Left lung (tissue), 10 donors: ENCODE data around the gene SLC9A9. TPM values are rescaled to one million over a fixed set of nuclear protein-coding genes. Genes with fewer than 3 reads are reported as not detected.

Experiments used
- ATAC-seq: fragments of 200-7000 bp; cut with Tn5 transposase; one replicate; pipeline ENCODE4 v1.9.1; 2020; ENCODE audit warnings: moderate library complexity
- DNase-seq, 4 donors: peaks; one replicate each; pipeline ENCODE4 v3.0.0-alpha.2; 2013 to 2020
- H3K27ac ChIP-seq, 2 donors: fragments of 200-600 bp; sonication (generic) in 1 of 2; one replicate each; pipeline versions ENCODE4 v1.5.0 to v1.8.0; 2020 to 2021
- H3K27me3 ChIP-seq, 2 donors: fragments of 200-600 bp; sonication (generic) in 1 of 2; one replicate each; pipeline versions ENCODE4 v1.5.0 to v1.8.0; 2020 to 2021
- H3K36me3 ChIP-seq, 2 donors: fragments of 200-600 bp; sonication (generic) in 1 of 2; one replicate each; pipeline versions ENCODE4 v1.5.0 to v1.8.0; 2020 to 2021
- H3K4me1 ChIP-seq, 2 donors: fragments of 200-600 bp; one replicate each; pipeline ENCODE4 v1.8.0; 2021
- H3K4me3 ChIP-seq, 2 donors: fragments of 200-600 bp; sonication (generic) in 1 of 2; one replicate each; pipeline versions ENCODE4 v1.5.0 to v1.8.0; 2020 to 2021; ENCODE audit warnings: mild to moderate bottlenecking in 1 of 2
- H3K9me3 ChIP-seq, 2 donors: fragments of 200-600 bp; sonication (generic) in 1 of 2; one replicate each; pipeline versions ENCODE4 v1.5.0 to v1.8.0; 2020 to 2021
- CTCF ChIP-seq, 2 donors: fragments of 200-600 bp; sonication (generic) in 1 of 2; IDR thresholded peaks; one replicate each; pipeline versions ENCODE4 v1.5.0 to v1.8.0; 2021; ENCODE audit warnings: antibody characterized with exemption in 2 of 2
- intact Hi-C, 2 donors: fragments of 100-400 bp; cut with DNase I; formaldehyde crosslinking; loops; one replicate each; pipeline versions ENCODE4 v1.11.2 to v1.14.2; 2022
- polyA plus RNA-seq, 6 donors: library from polyadenylated mRNA; unstranded; fragments of 120-200 nt; gene quantifications; one replicate each; pipeline ENCODE4 v1.2.1, GENCODE V29; 2013; ENCODE audit not compliant: insufficient read length in 6 of 6
- total RNA-seq, 2 donors: library from RNA; stranded (reverse); fragmentation: NEBNext Ultra II Directional; extraction: Animal tissue kit (Norgen Biotek cat#: 25700); gene quantifications; one replicate each; pipeline ENCODE4 v1.2.1, GENCODE V29; 2021
- donor health status: DM: no; HTN: yes; CAD: no.
- donor health status: DM: no; HTN: no; CAD: no.

Gene SLC9A9
- total and polyA plus RNA-seq, 8 donors: 13.9 to 19.6 (median 16.8) TPM

DNA sequence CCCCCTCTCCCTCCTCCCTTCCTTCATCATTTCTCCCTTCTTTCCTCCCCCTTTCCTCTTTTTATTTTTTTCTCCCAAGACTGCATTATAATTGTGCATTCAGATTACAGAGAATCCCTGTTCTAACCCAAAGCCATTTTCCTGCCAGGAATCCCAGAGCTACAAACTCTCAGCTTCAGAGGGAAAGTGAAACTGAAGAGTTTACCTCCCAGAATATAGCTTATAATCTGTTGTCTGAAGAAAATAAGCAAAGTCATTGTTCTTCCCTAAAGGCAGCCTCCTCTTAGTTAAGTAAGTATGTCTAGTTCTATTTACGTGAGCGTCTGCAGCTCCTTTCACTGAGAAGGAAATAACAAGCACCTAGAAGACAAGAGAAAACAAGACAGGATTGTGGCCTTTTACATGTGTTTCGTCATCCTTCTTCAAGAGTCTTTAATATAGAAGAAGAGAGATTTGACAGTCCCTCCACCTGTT is 631.5 kb downstream of the SLC9A9 start:
- H3K4me1 ChIP-seq: peaks cover 0 to 8% of the 10 kb centered on the region in 2 donors
- H3K27ac ChIP-seq: no peak overlapping the region
- ATAC-seq (peak; percentile 23), DNase-seq (no peak)
- H3K9me3 ChIP-seq: no peaks in the 10 kb centered on the region
- TF ChIP-seq CTCF (IDR thresholded peaks at IDR 0.05): no peak
- H3K4me3 ChIP-seq: no peak overlapping the region
- H3K36me3 ChIP-seq: no peaks in the 10 kb centered on the region
- H3K27me3 ChIP-seq: no peaks in the 10 kb centered on the region
- intact Hi-C loops: no loop called here

Other genes starting within 250 kb of the SLC9A9 start
- gene DIPK2A, start 123.4 kb upstream of the SLC9A9 start, total RNA-seq: 10 to 100 TPM; 27.5 to 29.6 TPM
- gene DIPK2A, start 123.4 kb upstream of the SLC9A9 start, polyA plus RNA-seq: 10 to 100 TPM; 38.0 to 46.3 (median 43.1) TPM